Right lobe of liver (tissue), 6 donors: ENCODE results near the gene XRCC2. TPM values are rescaled to one million over a fixed set of nuclear protein-coding genes. Genes with fewer than 3 reads are reported as not detected.
"Not testable (repeated sequence)": the region's sequence is repeated elsewhere in the genome, so short reads cannot be mapped to it uniquely, and the experiment has no call there.

Experiments used
- ATAC-seq, 4 donors: fragments of 200-7000 bp; cut with Tn5 transposase; one replicate each; pipeline ENCODE4 v1.9.1; 2020; ENCODE audit warnings: mild to moderate bottlenecking in 4 of 4, moderate library complexity in 4 of 4
- DNase-seq, 3 donors: peaks; one replicate each; pipeline ENCODE4 v3.0.0-alpha.2; 2020
- H3K27ac ChIP-seq, 3 donors: fragments of 200-600 bp; one replicate each; pipeline ENCODE4 v1.8.0; 2022
- H3K27me3 ChIP-seq, 2 donors: fragments of 200-600 bp; one replicate each; pipeline ENCODE4 v1.8.0; 2022
- H3K36me3 ChIP-seq, 4 donors: fragments of 200-600 bp; sonication (generic) in 1 of 4; one replicate each; pipeline versions ENCODE4 v1.5.1 to v1.8.0; 2017 to 2022; ENCODE audit warnings: control low read depth in 1 of 4
- H3K4me1 ChIP-seq, 4 donors: fragments of 200-600 bp; sonication (generic) in 1 of 4; one replicate each; pipeline versions ENCODE4 v1.5.1 to v1.8.0; 2017 to 2022; ENCODE audit warnings: control low read depth in 1 of 4
- H3K4me3 ChIP-seq, 3 donors: fragments of 200-600 bp; one replicate each; pipeline ENCODE4 v1.8.0; 2022
- H3K9me3 ChIP-seq, 4 donors: fragments of 200-600 bp; sonication (generic) in 1 of 4; one replicate each; pipeline versions ENCODE4 v1.5.1 to v1.8.0; 2017 to 2022; ENCODE audit warnings: control low read depth in 1 of 4
- POLR2A ChIP-seq: fragments of 450-650 bp; IDR thresholded peaks from one replicate; pipeline ENCODE4 v1.6.1; 2017; ENCODE audit warnings: antibody characterized with exemption, mild to moderate bottlenecking
- WGBS: methylation state at CpG from one replicate; pipeline ENCODE4 v1.1.6; 2018; ENCODE audit warnings: low coverage, low lambda C conversion rate; ENCODE audit not compliant: insufficient coverage; ENCODE audit errors: missing lambda C conversion rate; 5-methylcytosine and 5-hydroxymethylcytosine counted together
- intact Hi-C, 2 donors: fragments of 100-400 bp; cut with DNase I; formaldehyde crosslinking; loops; one replicate each; pipeline versions ENCODE4 v1.11.2 to v1.14.1; 2022
- total RNA-seq, 6 experiments: library from RNA; depleted of rRNA in 2 of 6; stranded (reverse); fragments of >200 nt in 2 of 6; fragmentation: NEBNext Ultra II Directional in 3 of 6; extraction: Animal tissue kit (Norgen Biotek cat#: 25700) in 3 of 6; gene quantifications; one replicate each; pipeline versions ENCODE4 v1.1.0 to v1.2.4, GENCODE V29; 2016 to 2023
- TF ChIP-seq, protein P1 (sequence below), 4 donors: fragments of 200-600 bp in 3 of 4; fragments of 450-650 bp in 1 of 4; IDR thresholded peaks; one replicate each; pipeline versions ENCODE4 v1.5.1 to v1.8.0; 2016 to 2022; ENCODE audit warnings: antibody characterized with exemption in 4 of 4, mild to moderate bottlenecking in 2 of 4
- donor health status: DM: no; HTN: yes; CAD: no.
- donor health status: DM: no; HTN: no; CAD: no.
- donor health status: DM: no; HTN: no; CAD: no.
- donor health status: DM: no; HTN: yes; CAD: no.
- donor health status: DM: no; HTN: yes; CAD: no.

The XRCC2 gene
- total RNA-seq, 6 experiments from 2014 or later: 0.14 to 2.0 (median 0.20) TPM; not detected in 1

DNA sequence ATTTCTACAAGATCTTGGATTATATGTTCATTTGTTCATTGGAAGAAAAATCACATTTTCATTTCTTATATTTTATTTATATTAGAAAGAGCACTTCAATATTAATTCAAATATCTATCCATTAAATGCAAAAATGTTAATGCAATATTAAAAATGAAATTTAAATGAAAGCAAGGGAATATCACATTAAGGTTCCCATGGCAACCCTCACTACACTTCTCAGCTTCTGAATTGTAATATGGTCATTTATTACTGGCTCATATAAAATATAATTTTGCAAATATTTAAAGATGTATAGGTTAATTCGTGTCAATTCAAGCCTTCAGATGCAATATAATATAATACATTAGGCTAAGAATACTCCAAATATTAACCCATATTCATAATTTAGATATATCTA is 38.8 kb downstream of the XRCC2 start:
- intact Hi-C loops: no loop called here
- H3K4me1 ChIP-seq: no peaks in the 10 kb centered on the region
- 53% methylated on average over 1 of the region's 1 CpG for WGBS
- no peak overlapping the region for H3K4me3 ChIP-seq
- H3K9me3 ChIP-seq: no peaks in the 10 kb centered on the region
- no peaks in the 10 kb centered on the region for H3K27me3 ChIP-seq
- DNase-seq (no peak), ATAC-seq (no peak)
- no peaks in the 10 kb centered on the region for H3K36me3 ChIP-seq
- TF ChIP-seq, protein P1, sequence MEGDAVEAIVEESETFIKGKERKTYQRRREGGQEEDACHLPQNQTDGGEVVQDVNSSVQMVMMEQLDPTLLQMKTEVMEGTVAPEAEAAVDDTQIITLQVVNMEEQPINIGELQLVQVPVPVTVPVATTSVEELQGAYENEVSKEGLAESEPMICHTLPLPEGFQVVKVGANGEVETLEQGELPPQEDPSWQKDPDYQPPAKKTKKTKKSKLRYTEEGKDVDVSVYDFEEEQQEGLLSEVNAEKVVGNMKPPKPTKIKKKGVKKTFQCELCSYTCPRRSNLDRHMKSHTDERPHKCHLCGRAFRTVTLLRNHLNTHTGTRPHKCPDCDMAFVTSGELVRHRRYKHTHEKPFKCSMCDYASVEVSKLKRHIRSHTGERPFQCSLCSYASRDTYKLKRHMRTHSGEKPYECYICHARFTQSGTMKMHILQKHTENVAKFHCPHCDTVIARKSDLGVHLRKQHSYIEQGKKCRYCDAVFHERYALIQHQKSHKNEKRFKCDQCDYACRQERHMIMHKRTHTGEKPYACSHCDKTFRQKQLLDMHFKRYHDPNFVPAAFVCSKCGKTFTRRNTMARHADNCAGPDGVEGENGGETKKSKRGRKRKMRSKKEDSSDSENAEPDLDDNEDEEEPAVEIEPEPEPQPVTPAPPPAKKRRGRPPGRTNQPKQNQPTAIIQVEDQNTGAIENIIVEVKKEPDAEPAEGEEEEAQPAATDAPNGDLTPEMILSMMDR (IDR thresholded peaks at IDR 0.05): no peak
- TF ChIP-seq POLR2A: no peak
- H3K27ac ChIP-seq: no peak overlapping the region

DNA sequence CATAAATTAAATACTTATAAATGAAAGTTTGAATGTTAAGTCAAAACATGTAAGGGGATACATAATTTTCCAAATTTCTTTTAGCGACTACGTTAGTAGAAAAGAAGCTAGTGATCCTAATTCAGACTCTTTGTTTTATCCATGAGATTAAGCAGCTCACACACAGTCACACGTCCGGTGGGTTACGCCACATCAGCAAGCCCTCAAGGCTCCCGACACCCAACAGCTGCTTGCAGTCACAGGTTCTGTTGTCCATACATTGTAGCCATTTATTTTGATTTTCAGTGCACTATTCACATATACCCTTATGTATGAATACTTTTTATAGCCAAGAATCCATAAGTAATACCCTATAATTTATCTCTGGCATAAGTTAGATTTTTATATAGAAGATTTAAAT is 39.5 kb downstream of the XRCC2 start:
- DNase-seq (no peak), ATAC-seq (no peak)
- TF ChIP-seq, protein P1 (IDR thresholded peaks at IDR 0.05): no peak
- no peak for TF ChIP-seq POLR2A
- intact Hi-C loops: no loop called here
- Histone ChIP-seq H3K4me3 (no peak overlapping the region), H3K27ac (no peak overlapping the region), H3K36me3 (no peaks in the 10 kb centered on the region), H3K9me3 (no peaks in the 10 kb centered on the region), H3K4me1 (no peaks in the 10 kb centered on the region), H3K27me3 (no peaks in the 10 kb centered on the region)
- WGBS: 58% methylated on average over 6 of the region's 6 CpGs

DNA sequence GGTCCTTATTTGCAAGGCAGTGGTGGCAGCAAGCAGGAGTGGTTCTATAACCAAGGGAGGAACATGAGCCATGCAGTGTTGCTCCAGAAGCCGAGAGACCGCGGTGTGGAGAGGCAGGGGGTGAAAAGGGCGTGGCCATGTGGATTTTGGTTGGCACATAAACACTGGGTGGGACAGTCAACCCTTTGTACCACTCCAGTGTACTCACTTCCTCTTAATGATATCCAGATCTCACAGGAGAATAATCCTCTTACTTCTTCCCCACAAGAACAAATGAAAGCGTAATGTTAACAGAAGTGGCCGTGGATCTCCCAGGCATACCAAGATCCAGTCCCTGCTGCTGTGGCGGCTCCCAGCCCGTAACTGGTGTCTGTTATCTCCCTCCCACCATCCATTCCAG is 42.4 kb downstream of the XRCC2 start:
- Histone ChIP-seq H3K4me1 (no peaks in the 10 kb centered on the region), H3K27me3 (no peaks in the 10 kb centered on the region), H3K4me3 (no peak overlapping the region), H3K9me3 (no peaks in the 10 kb centered on the region), H3K36me3 (no peaks in the 10 kb centered on the region), H3K27ac (no peak overlapping the region)
- ATAC-seq (no peak), DNase-seq (no peak)
- TF ChIP-seq, protein P1 (IDR thresholded peaks at IDR 0.05): no peak
- TF ChIP-seq POLR2A: no peak
- intact Hi-C loops: no loop called here
- 64% methylated on average over 2 of the region's 8 CpGs for WGBS

DNA sequence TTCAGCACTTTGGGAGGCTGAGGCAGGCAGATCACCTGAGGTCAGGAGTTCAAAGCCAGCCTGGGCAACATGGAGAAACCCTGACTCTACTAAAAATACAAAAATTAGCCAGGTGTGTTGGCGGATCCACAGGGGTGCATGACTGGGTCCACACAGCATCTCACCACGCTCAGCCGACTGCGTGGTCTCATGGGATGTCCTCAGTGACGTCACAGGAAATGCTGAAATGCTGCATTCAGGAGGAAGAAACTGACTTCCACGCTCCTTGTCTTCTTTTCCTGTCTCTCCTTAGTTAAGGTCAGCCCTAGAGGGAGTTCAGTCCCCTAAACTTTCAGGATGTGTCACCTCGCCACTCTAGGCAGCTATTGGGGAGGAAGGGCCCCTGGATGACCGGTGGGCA is 42.9 kb downstream of the XRCC2 start:
- H3K9me3 ChIP-seq: no peaks in the 10 kb centered on the region
- H3K4me1 ChIP-seq: no peaks in the 10 kb centered on the region
- 62% methylated on average over 7 of the region's 8 CpGs for WGBS
- ATAC-seq: no peak
- H3K27me3 ChIP-seq: no peaks in the 10 kb centered on the region
- no peak overlapping the region for H3K4me3 ChIP-seq
- H3K27ac ChIP-seq: no peak overlapping the region
- no peaks in the 10 kb centered on the region for H3K36me3 ChIP-seq
- DNase-seq: no peak
- intact Hi-C loops: no loop called here
- TF ChIP-seq, protein P1 (IDR thresholded peaks at IDR 0.05): no peak
- no peak for TF ChIP-seq POLR2A

DNA sequence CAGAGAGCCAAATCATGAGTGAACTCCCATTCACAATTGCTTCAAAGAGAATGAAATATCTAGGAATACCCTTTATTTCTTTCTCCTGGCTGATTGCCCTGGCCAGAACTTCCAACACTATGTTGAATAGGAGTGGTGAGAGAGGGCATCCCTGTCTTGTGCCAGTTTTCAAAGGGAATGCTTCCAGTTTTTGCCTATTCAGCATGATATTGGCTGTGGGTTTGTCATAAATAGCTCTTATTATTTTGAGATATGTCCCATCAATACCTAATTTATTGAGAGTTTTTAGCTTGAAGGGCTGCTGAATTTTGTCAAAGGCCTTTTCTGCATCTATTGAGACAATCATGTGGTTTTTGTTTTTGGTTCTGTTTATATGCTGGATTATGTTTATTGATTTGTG is 47.2 kb downstream of the XRCC2 start:
- intact Hi-C loops, H3K27ac ChIP-seq, ATAC-seq, H3K36me3 ChIP-seq, H3K27me3 ChIP-seq, H3K4me3 ChIP-seq, DNase-seq, H3K4me1 ChIP-seq, H3K9me3 ChIP-seq: not testable (repeated sequence)
